CD14-positive monocyte (primary cell): ENCODE results near the gene EOLA1. TPM values are rescaled to one million over a fixed set of nuclear protein-coding genes. Genes with fewer than 3 reads are reported as not detected.
"Not testable (repeated sequence)": the region's sequence is repeated elsewhere in the genome, so short reads cannot be mapped to it uniquely, and the experiment has no call there.

Experiments used
- DNase-seq, 3 donors: peaks; one replicate each; pipeline ENCODE4 v3.0.0-alpha.2; 2011 to 2022
- H2AFZ ChIP-seq: 2 replicates; pipeline ENCODE4 v1.6.0; 2012; ENCODE audit warnings: mild to moderate bottlenecking, low read depth, low read length, inconsistent platforms; ENCODE audit not compliant: insufficient read depth, poor library complexity, severe bottlenecking
- H3K27ac ChIP-seq, 2 donors: 1 replicate in 1 of 2; 2 replicates in 1 of 2; pipeline ENCODE4 v1.5.1; 2012 to 2013; ENCODE audit warnings: low read length in 2 of 2, control low read depth in 1 of 2, inconsistent platforms in 1 of 2, low read depth in 1 of 2, mild to moderate bottlenecking in 1 of 2
- H3K27me3 ChIP-seq, 2 donors: one replicate each; pipeline versions ENCODE4 v1.6.0 to v1.6.1; 2011 to 2013; ENCODE audit warnings: low read length in 2 of 2; ENCODE audit not compliant: control insufficient read depth in 2 of 2, insufficient read depth in 2 of 2
- H3K36me3 ChIP-seq, 2 donors: replicated peaks in 1 of 2; 1 replicate in 1 of 2; 2 replicates in 1 of 2; pipeline versions ENCODE4 v1.5.1 to v1.6.1; 2012 to 2013; ENCODE audit warnings: low read length in 2 of 2, control low read depth in 1 of 2, inconsistent platforms in 1 of 2, mild to moderate bottlenecking in 1 of 2; ENCODE audit not compliant: insufficient read depth in 2 of 2, control insufficient read depth in 1 of 2
- H3K4me1 ChIP-seq, 2 donors: 1 replicate in 1 of 2; 2 replicates in 1 of 2; pipeline versions ENCODE4 v1.5.1 to v1.6.1; 2012 to 2013; ENCODE audit warnings: low read length in 2 of 2, control low read depth in 1 of 2, inconsistent platforms in 1 of 2, mild to moderate bottlenecking in 1 of 2, moderate library complexity in 1 of 2; ENCODE audit not compliant: insufficient read depth in 2 of 2, control insufficient read depth in 1 of 2
- H3K4me2 ChIP-seq: replicated peaks from 2 replicates; pipeline ENCODE3; 2012; ENCODE audit warnings: low read length, moderate library complexity, mild to moderate bottlenecking; ENCODE audit not compliant: poor library complexity, severe bottlenecking; ENCODE audit errors: extremely low read depth
- H3K4me3 ChIP-seq, 3 experiments: fragments of 200-600 bp in 1 of 3; sonication (generic) in 1 of 3; replicated peaks in 1 of 3; 1 replicate in 2 of 3; 2 replicates in 1 of 3; pipeline ENCODE4 v1.5.1; 2011 to 2013; ENCODE audit warnings: low read length in 3 of 3, mild to moderate bottlenecking in 3 of 3, control low read depth in 2 of 3, low read depth in 2 of 3, inconsistent platforms in 1 of 3, moderate library complexity in 1 of 3
- H3K79me2 ChIP-seq: 2 replicates; pipeline ENCODE4 v1.6.0; 2012; ENCODE audit warnings: mild to moderate bottlenecking, control low read depth, inconsistent platforms, low read length, moderate library complexity; ENCODE audit not compliant: insufficient read depth
- H3K9ac ChIP-seq: 2 replicates; pipeline ENCODE4 v1.6.0; 2017; ENCODE audit warnings: low read length, mild to moderate bottlenecking; ENCODE audit not compliant: insufficient read depth, poor library complexity, severe bottlenecking
- H3K9me3 ChIP-seq, 2 donors: replicated peaks in 1 of 2; 1 replicate in 1 of 2; 2 replicates in 1 of 2; pipeline versions ENCODE4 v1.5.1 to v1.6.1; 2012 to 2013; ENCODE audit warnings: low read length in 2 of 2, control low read depth in 1 of 2; ENCODE audit not compliant: control insufficient read depth in 1 of 2, insufficient read depth in 1 of 2
- H4K20me1 ChIP-seq: 2 replicates; pipeline ENCODE4 v1.6.0; 2012; ENCODE audit warnings: mild to moderate bottlenecking, low read length, control low read depth, moderate library complexity; ENCODE audit not compliant: insufficient read depth
- H3K27ac Mint-ChIP-seq, 7 donors: one replicate each; pipeline ENCODE4 v1.8.0; 2020; ENCODE audit warnings: mild to moderate bottlenecking in 7 of 7, mixed read lengths in 7 of 7, moderate library complexity in 6 of 7, inconsistent platforms in 2 of 7
- H3K27me3 Mint-ChIP-seq, 3 donors: one replicate each; pipeline ENCODE4 v1.8.0; 2021 to 2022; ENCODE audit warnings: low read depth in 3 of 3, mild to moderate bottlenecking in 3 of 3, mixed read lengths in 3 of 3, moderate library complexity in 3 of 3, inconsistent platforms in 1 of 3
- H3K36me3 Mint-ChIP-seq, 2 donors: one replicate each; pipeline ENCODE4 v1.8.0; 2020; ENCODE audit warnings: mixed read lengths in 2 of 2, inconsistent platforms in 1 of 2, mild to moderate bottlenecking in 1 of 2
- H3K4me1 Mint-ChIP-seq: one replicate; pipeline ENCODE4 v1.8.0; 2020; ENCODE audit warnings: mild to moderate bottlenecking, mixed read lengths
- H3K4me3 Mint-ChIP-seq, 2 donors: one replicate each; pipeline ENCODE4 v1.8.0; 2020; ENCODE audit warnings: mild to moderate bottlenecking in 2 of 2, mixed read lengths in 2 of 2, moderate library complexity in 1 of 2
- H3K9me3 Mint-ChIP-seq, 7 donors: one replicate each; pipeline ENCODE4 v1.8.0; 2020 to 2022; ENCODE audit warnings: mixed read lengths in 7 of 7, mild to moderate bottlenecking in 6 of 7, moderate library complexity in 6 of 7, inconsistent platforms in 2 of 7
- WGBS: methylation state at CpG from one replicate; pipeline ENCODE4 v1.1.5; 2013; ENCODE audit warnings: missing lambda C conversion rate; ENCODE audit not compliant: insufficient coverage; 5-methylcytosine and 5-hydroxymethylcytosine counted together
- intact Hi-C, 2 donors: fragments of 100-400 bp; cut with micrococcal nuclease; formaldehyde crosslinking; loops; one replicate each; pipeline versions ENCODE4 v1.15.0 to v1.15.1; 2023
- polyA plus RNA-seq, 3 donors: library from polyadenylated mRNA; depleted of rRNA in 1 of 3; unstranded in 2 of 3; stranded (reverse) in 1 of 3; fragments of 300-500 nt in 2 of 3; fragments of >200 nt in 1 of 3; fragmentation: Illumina TruSeq in 2 of 3; gene quantifications; 1 replicate in 2 of 3; 2 replicates in 1 of 3; pipeline ENCODE4 v1.2.3, GENCODE V29; 2012 to 2021
- TF ChIP-seq, protein P1 (sequence below): fragments of 200-600 bp; IDR thresholded peaks from one replicate; pipeline ENCODE4 v1.8.0; 2022; ENCODE audit warnings: antibody characterized with exemption, mild to moderate bottlenecking

Gene EOLA1
- polyA plus RNA-seq, 3 donors, result 15.5 to 48.6 (median 20.7) TPM

GRCh38 chrX:149571770-149572169 lies 31.0 kb downstream of the EOLA1 start:
- no peak overlapping the region for H3K27ac Mint-ChIP-seq
- no peaks in the 10 kb centered on the region for H3K9me3 Mint-ChIP-seq
- Histone ChIP-seq H4K20me1 (no peaks in the 10 kb centered on the region), H3K36me3 (no peaks in the 10 kb centered on the region), H3K9ac (no peak overlapping the region), H3K79me2 (no peaks in the 10 kb centered on the region), H3K27me3 (no peaks in the 10 kb centered on the region), H3K4me3 (no peak overlapping the region), H3K27ac (no peak overlapping the region), H3K4me1 (no peaks in the 10 kb centered on the region), H3K4me2 (no peak overlapping the region), H3K9me3 (no peaks in the 10 kb centered on the region), H2AFZ (no peak overlapping the region)
- H3K4me1 Mint-ChIP-seq, result no peaks in the 10 kb centered on the region
- no peak overlapping the region for H3K4me3 Mint-ChIP-seq
- no peaks in the 10 kb centered on the region for H3K36me3 Mint-ChIP-seq
- WGBS, result 96% methylated on average over 6 of the region's 7 CpGs
- intact Hi-C loops, result no loop called here
- TF ChIP-seq, protein P1, sequence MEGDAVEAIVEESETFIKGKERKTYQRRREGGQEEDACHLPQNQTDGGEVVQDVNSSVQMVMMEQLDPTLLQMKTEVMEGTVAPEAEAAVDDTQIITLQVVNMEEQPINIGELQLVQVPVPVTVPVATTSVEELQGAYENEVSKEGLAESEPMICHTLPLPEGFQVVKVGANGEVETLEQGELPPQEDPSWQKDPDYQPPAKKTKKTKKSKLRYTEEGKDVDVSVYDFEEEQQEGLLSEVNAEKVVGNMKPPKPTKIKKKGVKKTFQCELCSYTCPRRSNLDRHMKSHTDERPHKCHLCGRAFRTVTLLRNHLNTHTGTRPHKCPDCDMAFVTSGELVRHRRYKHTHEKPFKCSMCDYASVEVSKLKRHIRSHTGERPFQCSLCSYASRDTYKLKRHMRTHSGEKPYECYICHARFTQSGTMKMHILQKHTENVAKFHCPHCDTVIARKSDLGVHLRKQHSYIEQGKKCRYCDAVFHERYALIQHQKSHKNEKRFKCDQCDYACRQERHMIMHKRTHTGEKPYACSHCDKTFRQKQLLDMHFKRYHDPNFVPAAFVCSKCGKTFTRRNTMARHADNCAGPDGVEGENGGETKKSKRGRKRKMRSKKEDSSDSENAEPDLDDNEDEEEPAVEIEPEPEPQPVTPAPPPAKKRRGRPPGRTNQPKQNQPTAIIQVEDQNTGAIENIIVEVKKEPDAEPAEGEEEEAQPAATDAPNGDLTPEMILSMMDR, result no peak
- no peaks in the 10 kb centered on the region for H3K27me3 Mint-ChIP-seq
- no peak for DNase-seq

DNA sequence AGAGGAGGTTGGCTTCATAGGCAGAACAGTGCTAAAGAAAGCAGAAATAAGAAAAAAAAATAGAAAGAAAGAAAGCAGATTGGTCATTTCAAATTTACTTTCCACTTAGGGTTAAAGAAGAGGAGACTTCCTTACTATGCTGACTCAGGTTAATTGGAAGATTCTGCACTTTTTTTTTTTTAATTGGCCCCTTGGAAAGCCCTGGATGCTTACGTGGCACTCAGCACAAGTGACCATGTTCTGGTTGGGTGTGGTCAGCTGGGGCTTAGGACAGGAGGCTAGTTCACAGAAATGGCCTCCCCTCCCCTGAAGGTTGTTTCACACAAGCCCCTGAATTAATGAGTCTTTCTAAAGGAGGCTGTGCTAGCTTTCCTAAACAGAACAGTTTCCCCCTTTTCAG lies 31.9 kb downstream of the EOLA1 start:
- H3K27me3 Mint-ChIP-seq, result no peaks in the 10 kb centered on the region
- H3K36me3 Mint-ChIP-seq, result no peaks in the 10 kb centered on the region
- no CpG with 5 or more reads among the region's 1 CpG for WGBS
- Histone ChIP-seq H3K36me3 (no peaks in the 10 kb centered on the region), H3K4me2 (no peak overlapping the region), H3K79me2 (no peaks in the 10 kb centered on the region), H3K9me3 (no peaks in the 10 kb centered on the region), H3K9ac (no peak overlapping the region), H3K27ac (no peak overlapping the region), H3K4me1 (no peaks in the 10 kb centered on the region), H3K27me3 (no peaks in the 10 kb centered on the region), H3K4me3 (no peak overlapping the region), H4K20me1 (no peaks in the 10 kb centered on the region), H2AFZ (no peak overlapping the region)
- no peak overlapping the region for H3K4me3 Mint-ChIP-seq
- no peak overlapping the region for H3K27ac Mint-ChIP-seq
- no peaks in the 10 kb centered on the region for H3K4me1 Mint-ChIP-seq
- intact Hi-C loops, result no loop called here
- no peaks in the 10 kb centered on the region for H3K9me3 Mint-ChIP-seq
- DNase-seq, result no peak
- TF ChIP-seq, protein P1, result no peak

- H3K4me1 ChIP-seq, H3K36me3 ChIP-seq, H3K4me3 ChIP-seq, H3K79me2 ChIP-seq, H3K27ac ChIP-seq, H3K27me3 Mint-ChIP-seq, H4K20me1 ChIP-seq, H3K27ac Mint-ChIP-seq, DNase-seq, intact Hi-C loops, H3K4me1 Mint-ChIP-seq, H3K27me3 ChIP-seq, H3K9me3 ChIP-seq, H3K9me3 Mint-ChIP-seq, H3K4me3 Mint-ChIP-seq, H3K36me3 Mint-ChIP-seq, H3K4me2 ChIP-seq, H3K9ac ChIP-seq, H2AFZ ChIP-seq: not testable (repeated sequence)
- WGBS, result no CpG with 5 or more reads among the region's 1 CpG
These were observed 32.6 kb downstream of the EOLA1 start for GRCh38 chrX:149573456-149573855.

- DNase-seq, intact Hi-C loops, H3K27ac ChIP-seq, H3K4me3 Mint-ChIP-seq, H3K9me3 ChIP-seq, H3K27ac Mint-ChIP-seq, H3K4me1 ChIP-seq, H3K36me3 Mint-ChIP-seq, H3K79me2 ChIP-seq, H3K4me1 Mint-ChIP-seq, H3K4me2 ChIP-seq, H4K20me1 ChIP-seq, H3K9me3 Mint-ChIP-seq, H3K27me3 Mint-ChIP-seq, H3K9ac ChIP-seq, H3K36me3 ChIP-seq, H3K4me3 ChIP-seq, H2AFZ ChIP-seq, H3K27me3 ChIP-seq: not testable (repeated sequence)
- no CpG with 5 or more reads among the region's 17 CpGs for WGBS
These were observed 44.8 kb downstream of the EOLA1 start for GRCh38 chrX:149585631-149586030.
